Neuron (in vitro differentiated cells): Measurements from ENCODE around the gene HSPB7.
"Not testable (repeated sequence)": the region's sequence is repeated elsewhere in the genome, so short reads cannot be mapped to it uniquely, and the experiment has no call there.

Experiments
- H2AFZ ChIP-seq: one replicate; pipeline ENCODE4 v1.6.1; 2013; ENCODE audit warnings: low read depth, mild to moderate bottlenecking, inconsistent platforms, low read length, moderate library complexity
- H3K27me3 ChIP-seq: one replicate; pipeline ENCODE4 v1.6.1; 2013; ENCODE audit warnings: low read length; ENCODE audit not compliant: insufficient read depth
- H3K36me3 ChIP-seq: one replicate; pipeline ENCODE4 v1.6.1; 2013; ENCODE audit warnings: low read length; ENCODE audit not compliant: insufficient read depth
- H3K4me1 ChIP-seq: one replicate; pipeline ENCODE4 v1.6.1; 2013; ENCODE audit warnings: low read length; ENCODE audit not compliant: insufficient read depth
- H3K4me3 ChIP-seq: 2 replicates; pipeline ENCODE4 v1.5.1; 2013; ENCODE audit warnings: mild to moderate bottlenecking, low read length, moderate library complexity
- H3K9me3 ChIP-seq: one replicate; pipeline ENCODE4 v1.6.1; 2013; ENCODE audit warnings: low read length

HSPB7 gene

DNA sequence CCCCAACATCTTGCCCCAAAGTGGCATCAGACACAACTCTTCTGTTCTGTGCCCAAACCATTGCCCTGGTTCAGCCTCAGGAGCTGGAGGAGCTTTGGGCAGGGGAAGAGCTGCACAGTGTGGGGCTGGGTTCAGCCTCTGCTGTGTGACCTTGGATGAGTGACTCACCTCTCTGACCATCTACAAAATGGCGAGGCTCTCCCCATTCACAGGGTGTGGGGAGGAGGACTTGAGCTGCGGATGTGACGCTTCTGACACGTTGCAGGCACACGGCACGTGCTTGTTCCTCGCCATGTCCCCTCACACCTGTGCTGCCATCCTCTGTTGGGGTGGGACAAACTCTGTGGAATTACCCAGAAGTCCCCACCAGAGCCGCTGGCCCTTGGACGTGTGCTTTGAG lies 24.8 kb upstream of the HSPB7 start:
- H3K27me3 ChIP-seq: peaks cover 38% of the 10 kb centered on the region
- H3K4me3 ChIP-seq, H3K36me3 ChIP-seq, H2AFZ ChIP-seq, H3K4me1 ChIP-seq, H3K9me3 ChIP-seq: not testable (repeated sequence)

DNA sequence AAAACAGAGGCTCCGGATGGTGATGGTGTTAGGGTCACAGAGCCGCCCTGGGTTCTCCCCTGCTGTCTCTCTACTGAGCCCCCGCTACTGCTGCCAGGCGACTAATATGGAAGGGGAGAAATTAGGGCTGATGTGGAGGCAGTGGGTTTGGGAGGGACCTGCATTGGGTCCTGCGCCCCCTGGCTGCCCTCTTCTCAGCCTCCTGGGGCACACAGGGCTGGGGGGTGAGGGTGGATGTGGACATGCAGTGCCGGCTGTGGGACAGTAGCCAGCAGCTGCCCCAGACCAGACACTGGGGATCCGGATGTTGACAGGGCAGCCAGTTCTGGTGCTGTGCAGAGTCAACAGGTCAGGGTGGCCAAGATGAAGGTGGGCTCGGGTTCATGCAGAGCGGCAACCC lies 24.3 kb upstream of the HSPB7 start:
- Histone ChIP-seq H3K4me1 (no peaks in the 10 kb centered on the region), H3K36me3 (no peaks in the 10 kb centered on the region), H2AFZ (no peak overlapping the region), H3K27me3 (peaks cover 41% of the 10 kb centered on the region), H3K9me3 (no peaks in the 10 kb centered on the region), H3K4me3 (no peak overlapping the region)

DNA sequence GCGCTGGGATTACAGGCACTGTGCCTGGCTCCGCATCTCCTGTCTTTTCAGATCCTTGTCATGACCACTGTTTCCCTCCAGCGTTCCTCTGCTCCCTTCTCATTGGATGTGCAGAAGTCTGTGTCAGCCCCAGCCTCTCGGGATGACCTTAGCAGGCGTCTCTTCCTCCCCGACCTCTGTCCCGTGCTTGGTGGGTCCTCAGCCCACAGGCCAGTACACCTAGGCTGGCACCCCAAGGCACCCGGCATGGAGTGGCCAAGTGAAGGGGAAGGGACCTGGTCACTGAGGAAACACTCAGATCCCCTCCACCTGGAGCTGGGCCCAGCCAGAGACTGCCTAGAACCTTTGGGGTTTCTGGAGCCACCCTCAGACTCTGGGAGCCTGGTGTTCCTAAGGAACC lies 23.4 kb upstream of the HSPB7 start:
- Histone ChIP-seq H3K4me3 (no peak overlapping the region), H3K27me3 (peaks cover 41% of the 10 kb centered on the region), H2AFZ (no peak overlapping the region), H3K36me3 (no peaks in the 10 kb centered on the region), H3K9me3 (no peaks in the 10 kb centered on the region), H3K4me1 (no peaks in the 10 kb centered on the region)

DNA sequence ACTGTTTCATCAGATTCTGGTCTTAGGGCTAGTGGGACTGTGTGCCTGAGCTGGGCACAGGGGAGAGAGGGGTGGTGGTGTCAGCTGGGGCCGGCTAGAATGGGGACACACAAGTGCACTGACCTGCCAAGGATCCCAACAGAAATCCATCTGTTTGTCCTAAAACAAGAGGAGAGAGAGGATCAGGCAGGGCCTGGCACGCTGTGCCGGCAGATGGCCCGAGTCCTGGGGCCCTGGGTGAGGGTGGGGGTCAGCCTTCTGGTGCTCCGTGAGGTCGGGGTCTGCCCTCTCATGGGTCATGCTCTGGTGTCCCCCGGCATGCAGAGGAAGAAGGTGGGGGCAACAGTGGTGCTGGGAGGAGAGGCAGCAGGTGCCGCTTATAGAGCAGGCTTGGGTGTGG lies 22.0 kb upstream of the HSPB7 start:
- H3K36me3 ChIP-seq, H3K4me3 ChIP-seq, H2AFZ ChIP-seq, H3K9me3 ChIP-seq, H3K4me1 ChIP-seq: not testable (repeated sequence)
- peaks cover 37% of the 10 kb centered on the region for H3K27me3 ChIP-seq

DNA sequence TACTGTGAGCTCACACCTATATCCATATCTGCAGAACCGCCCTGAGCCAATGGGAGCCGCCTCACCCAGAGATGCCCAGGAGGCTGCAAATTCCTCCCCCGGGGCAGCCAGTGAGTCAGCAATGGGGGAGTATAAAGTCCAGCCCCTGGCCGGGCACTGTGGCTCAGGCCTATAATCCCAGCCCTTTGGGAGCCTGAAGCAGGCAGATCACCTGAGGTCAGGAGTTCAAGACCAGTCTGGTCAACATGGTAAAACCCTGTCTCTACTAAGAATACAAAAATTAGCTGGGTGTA lies 20.7 kb upstream of the HSPB7 start:
- Histone ChIP-seq H2AFZ (no peak overlapping the region), H3K36me3 (no peaks in the 10 kb centered on the region), H3K4me1 (no peaks in the 10 kb centered on the region), H3K4me3 (no peak overlapping the region), H3K9me3 (no peaks in the 10 kb centered on the region), H3K27me3 (peaks cover 31% of the 10 kb centered on the region)

DNA sequence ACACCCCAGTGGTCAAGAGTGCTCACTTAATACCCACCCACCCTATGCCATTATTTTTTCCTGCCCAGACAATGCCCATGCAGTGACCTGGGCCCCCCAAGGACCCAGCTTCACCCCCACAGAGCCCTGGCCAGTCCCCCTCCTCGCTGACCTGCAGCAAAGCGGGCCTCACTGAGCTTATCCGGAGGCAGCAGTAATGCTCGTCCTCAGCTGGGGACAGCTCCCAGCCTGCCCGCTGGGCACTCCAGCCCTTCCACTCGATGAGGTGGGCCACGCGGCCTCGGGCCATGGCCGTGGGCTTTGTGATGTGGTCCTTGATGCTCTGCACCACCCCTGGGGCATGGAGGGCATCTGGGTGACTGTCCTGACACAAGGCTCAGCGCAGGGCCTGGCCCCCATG lies 18.6 kb upstream of the HSPB7 start:
- H3K4me3 ChIP-seq, H3K36me3 ChIP-seq, H2AFZ ChIP-seq, H3K4me1 ChIP-seq, H3K9me3 ChIP-seq: not testable (repeated sequence)
- H3K27me3 ChIP-seq: peaks cover 13% of the 10 kb centered on the region

DNA sequence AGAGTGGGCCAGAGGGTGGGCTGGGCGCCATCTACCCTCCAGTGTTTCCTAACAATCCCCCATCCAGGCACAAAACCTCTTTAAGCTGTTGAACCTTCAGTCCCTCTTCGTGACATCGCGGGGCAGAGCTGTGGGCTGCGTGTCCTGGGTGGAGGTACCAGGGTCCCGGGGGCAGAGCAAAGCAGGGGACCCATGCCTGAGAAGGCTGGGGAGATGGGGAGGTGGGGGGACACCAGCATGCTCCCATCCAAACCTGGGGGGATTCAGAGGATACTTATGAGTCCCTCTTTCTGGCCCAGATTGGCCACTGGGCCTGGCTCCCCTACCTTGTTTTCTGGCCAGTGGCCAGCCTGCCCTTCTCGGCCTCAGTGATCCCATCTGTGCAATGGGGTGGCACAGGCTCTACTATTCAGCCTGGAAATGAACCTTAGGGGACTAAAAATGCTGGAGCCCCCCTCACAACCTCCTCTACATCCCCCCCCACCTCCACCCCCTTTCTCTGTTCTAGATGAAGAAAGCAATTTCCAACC lies 15.3 kb upstream of the HSPB7 start:
- H3K4me3 ChIP-seq, H3K9me3 ChIP-seq, H2AFZ ChIP-seq, H3K4me1 ChIP-seq, H3K36me3 ChIP-seq: not testable (repeated sequence)
- H3K27me3 ChIP-seq: peaks cover 12% of the 10 kb centered on the region

DNA sequence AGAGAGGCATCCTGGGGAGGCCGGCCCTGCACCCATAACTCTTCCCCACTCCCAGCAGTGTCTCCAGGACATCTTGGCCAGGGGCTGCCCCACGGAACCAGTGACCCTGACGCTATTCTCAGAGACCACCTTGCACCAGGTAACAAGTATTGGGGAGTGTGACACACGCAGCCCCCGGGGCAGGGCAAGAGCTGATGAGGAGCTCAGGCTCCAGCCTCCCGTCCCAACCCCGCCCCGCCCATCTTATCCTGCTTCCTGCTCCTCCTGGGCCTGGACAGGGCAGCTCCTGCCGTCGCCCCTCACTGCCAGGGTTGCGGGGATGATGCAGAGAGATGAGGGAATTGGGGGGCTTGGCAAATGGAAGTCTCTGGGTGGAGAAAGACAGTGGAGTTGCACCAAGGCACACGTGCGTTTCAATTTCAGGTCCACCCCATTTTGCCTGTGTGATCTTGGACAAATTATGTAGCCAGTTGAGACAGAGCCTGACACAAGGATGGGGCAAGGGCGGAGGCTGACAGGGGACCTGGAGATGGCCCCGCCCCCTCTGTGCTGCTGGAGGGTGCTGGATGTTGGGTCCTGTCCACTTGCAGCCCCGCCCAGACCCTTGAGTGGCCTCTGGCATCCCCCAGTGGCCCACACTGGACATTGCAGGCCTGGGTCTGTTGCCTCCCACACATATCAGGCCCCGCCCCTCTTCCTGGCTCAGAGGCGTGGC lies 14.7 kb upstream of the HSPB7 start:
- no peak overlapping the region for H3K4me3 ChIP-seq
- no peaks in the 10 kb centered on the region for H3K9me3 ChIP-seq
- H3K36me3 ChIP-seq: no peaks in the 10 kb centered on the region
- no peak overlapping the region for H2AFZ ChIP-seq
- H3K27me3 ChIP-seq: peaks cover 12% of the 10 kb centered on the region
- H3K4me1 ChIP-seq: no peaks in the 10 kb centered on the region

DNA sequence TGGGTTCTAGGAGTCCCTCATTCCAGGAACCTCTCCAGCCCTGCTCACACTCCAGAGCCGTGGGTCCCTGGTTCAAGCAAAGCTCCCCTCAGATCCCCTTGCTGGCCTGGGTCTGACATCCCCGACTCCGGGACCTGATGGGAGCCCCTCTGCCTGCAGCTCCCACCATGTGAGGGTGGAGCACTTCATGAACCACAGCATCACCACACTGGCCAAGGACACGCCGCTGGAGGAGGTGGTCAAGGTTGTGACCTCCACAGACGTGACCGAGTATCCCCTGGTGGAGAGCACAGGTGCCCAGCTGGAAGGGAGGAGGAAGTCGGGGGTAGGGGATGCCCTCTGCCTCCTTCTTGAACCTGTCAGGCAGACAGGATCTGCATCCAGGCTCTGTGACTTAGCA lies 13.7 kb upstream of the HSPB7 start:
- Histone ChIP-seq H2AFZ (no peak overlapping the region), H3K36me3 (no peaks in the 10 kb centered on the region), H3K27me3 (peaks cover 14% of the 10 kb centered on the region), H3K4me3 (no peak overlapping the region), H3K4me1 (peaks cover 2% of the 10 kb centered on the region), H3K9me3 (no peaks in the 10 kb centered on the region)

DNA sequence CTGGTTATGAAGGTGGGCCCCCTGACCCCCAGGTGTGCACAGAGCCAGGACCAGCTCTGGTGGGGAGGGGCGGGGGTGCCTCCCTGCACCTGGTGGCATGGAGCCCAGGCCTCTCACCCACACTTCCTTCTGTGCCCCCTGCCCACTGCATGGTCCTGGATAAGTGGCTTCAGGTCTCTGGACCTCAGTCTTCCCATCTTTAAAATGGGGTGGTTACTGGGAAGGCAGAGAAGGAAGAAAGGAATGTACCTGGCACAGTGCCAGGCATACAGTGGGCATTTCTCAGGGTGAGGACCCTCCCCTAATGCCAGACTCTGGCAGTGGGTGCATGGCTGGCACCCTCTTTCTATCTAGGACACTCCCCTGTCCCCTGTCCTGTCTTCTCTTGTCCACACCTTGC lies 11.4 kb upstream of the HSPB7 start:
- Histone ChIP-seq H3K4me3 (no peak overlapping the region), H3K4me1 (peaks cover 2% of the 10 kb centered on the region), H3K36me3 (no peaks in the 10 kb centered on the region), H2AFZ (no peak overlapping the region), H3K27me3 (peaks cover 23% of the 10 kb centered on the region), H3K9me3 (no peaks in the 10 kb centered on the region)

DNA sequence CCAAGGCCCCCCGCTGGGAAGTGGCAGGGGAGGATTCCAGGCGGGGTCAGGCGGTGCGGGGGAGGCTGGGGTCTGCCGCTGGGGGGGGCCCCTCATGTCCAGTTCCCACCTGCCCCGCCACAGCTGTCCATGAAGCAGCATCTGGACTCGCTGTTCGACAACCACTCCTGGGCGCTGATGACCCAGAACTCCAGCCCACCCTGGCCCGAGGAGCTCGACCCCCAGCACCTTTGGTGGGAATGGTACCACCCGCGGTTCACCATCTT lies 11.1 kb upstream of the HSPB7 start:
- H3K27me3 ChIP-seq: peaks cover 25% of the 10 kb centered on the region
- H3K36me3 ChIP-seq, H3K4me3 ChIP-seq, H2AFZ ChIP-seq, H3K4me1 ChIP-seq, H3K9me3 ChIP-seq: not testable (repeated sequence)

DNA sequence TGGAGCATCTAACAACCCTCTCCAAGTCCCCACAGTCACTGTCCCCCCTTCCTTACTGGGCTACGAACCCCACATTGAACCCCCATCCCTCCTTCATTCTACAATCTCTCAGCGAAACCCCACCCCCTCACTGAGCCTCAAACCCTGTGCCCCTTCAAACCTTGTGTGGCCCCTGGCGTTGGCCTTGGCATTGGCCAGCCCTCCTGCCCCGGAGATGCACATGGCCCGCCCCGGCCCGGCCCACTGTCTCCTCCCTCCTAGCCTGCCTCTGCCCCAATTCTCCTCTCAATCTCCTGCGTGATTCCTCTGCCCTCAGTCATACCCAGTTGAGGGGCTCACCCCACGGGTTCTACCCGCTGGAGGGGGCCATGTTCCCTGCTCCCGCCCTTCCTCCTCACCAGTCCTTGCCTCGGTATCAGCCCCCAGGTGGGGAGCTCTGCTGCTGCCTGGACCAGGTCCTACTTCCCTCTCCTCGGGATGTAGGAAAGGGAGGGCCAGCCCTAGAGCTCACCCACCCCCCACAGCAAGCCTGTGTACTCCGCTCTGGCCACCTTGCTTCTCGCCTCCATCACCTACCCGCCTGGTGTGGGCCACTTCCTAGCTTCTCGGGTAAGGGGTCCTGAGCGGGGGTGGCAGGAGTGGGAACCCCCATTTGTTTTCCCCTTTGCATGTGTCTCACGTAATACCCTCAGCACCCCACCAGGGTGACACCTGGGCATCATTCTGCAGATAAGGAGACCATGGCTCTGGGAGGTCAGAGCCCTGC lies 10.6 kb upstream of the HSPB7 start:
- no peak overlapping the region for H2AFZ ChIP-seq
- H3K27me3 ChIP-seq: peaks cover 29% of the 10 kb centered on the region
- H3K9me3 ChIP-seq: no peaks in the 10 kb centered on the region
- no peak overlapping the region for H3K4me3 ChIP-seq
- H3K36me3 ChIP-seq: no peaks in the 10 kb centered on the region
- peaks cover 2% of the 10 kb centered on the region for H3K4me1 ChIP-seq

DNA sequence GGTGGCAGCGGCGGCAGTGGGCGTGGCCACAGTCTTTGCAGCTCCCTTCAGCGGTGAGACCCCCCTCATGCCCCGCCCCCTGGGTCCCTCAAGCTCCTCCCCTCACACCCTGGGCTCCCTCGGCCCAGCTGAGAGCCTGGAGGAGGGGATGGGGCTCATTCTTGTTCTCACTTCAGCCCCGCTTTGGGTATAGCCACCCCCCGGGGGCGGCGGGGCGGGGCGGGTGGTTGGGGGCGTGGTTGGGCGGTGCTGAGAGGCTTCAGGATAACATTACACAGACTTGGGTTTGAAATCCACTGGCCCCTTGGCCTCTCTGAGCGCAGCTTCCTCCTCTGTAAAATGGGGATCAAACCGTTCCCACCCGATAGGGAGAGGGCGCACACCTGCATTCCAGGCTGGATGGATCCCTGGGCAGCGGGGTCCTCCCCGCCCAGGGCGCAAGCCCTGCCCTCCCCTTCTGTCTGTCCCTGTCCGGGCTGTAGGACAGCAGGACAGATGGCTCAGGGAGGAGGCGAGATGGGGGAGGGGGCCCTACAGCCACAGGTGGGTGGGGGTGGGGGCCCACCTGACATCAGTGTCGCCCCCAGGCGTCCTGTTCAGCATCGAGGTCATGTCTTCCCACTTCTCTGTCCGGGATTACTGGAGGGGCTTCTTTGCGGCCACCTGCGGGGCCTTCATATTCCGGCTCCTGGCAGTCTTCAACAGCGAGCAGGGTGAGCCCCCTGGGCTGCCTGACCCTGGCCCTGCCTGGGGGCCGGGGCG lies 9.1 kb upstream of the HSPB7 start:
- H3K4me1 ChIP-seq: peaks cover 2% of the 10 kb centered on the region
- peaks cover 44% of the 10 kb centered on the region for H3K27me3 ChIP-seq
- H3K4me3 ChIP-seq: no peak overlapping the region
- H3K36me3 ChIP-seq: no peaks in the 10 kb centered on the region
- no peak overlapping the region for H2AFZ ChIP-seq
- no peaks in the 10 kb centered on the region for H3K9me3 ChIP-seq
